Naive thymus-derived CD4-positive, alpha-beta T cell (primary cell): ENCODE data around the gene SLC37A1. TPM values are rescaled to one million over a fixed set of nuclear protein-coding genes. Genes with fewer than 3 reads are reported as not detected.
A peak's percentile ranks its signal among the peaks of the same experiment; 100 is the strongest.
"Not testable (repeated sequence)": the region's sequence is repeated elsewhere in the genome, so short reads cannot be mapped to it uniquely, and the experiment has no call there.

Source experiments
- ATAC-seq: fragments of 150-1000 bp; cut with Tn5 transposase; 2 replicates; pipeline ENCODE4 v1.10.0; 2021; ENCODE audit warnings: mild to moderate bottlenecking, moderate library complexity
- CTCF ChIA-PET: fragments of 350-600 bp; sonication (Branson Sonifier 250); formaldehyde crosslinking; loops from one replicate; lab custom pipeline; 2021; ENCODE audit warnings: antibody characterized with exemption; lab: Charles Lee
- POLR2A ChIA-PET: fragments of 350-600 bp; sonication (Branson Sonifier 250); formaldehyde crosslinking; loops from one replicate; lab custom pipeline; 2021; ENCODE audit warnings: antibody characterized with exemption, inconsistent platforms; lab: Charles Lee
- DNase-seq, 9 donors: peaks; one replicate each; pipeline versions ENCODE4 v3.0.0 to v3.0.0-alpha.2; 2020 to 2022; ENCODE audit warnings: mixed read lengths in 1 of 9
- H3K27ac ChIP-seq: one replicate; pipeline ENCODE4 v1.7.0; 2013; ENCODE audit warnings: mild to moderate bottlenecking, low read depth, low read length, moderate library complexity
- H3K27me3 ChIP-seq, 2 donors: one replicate each; pipeline ENCODE4 v1.7.0; 2013; ENCODE audit warnings: low read length in 2 of 2, mild to moderate bottlenecking in 2 of 2, moderate library complexity in 2 of 2; ENCODE audit not compliant: control insufficient read depth in 2 of 2, insufficient read depth in 2 of 2
- H3K36me3 ChIP-seq, 3 experiments: 1 replicate in 2 of 3; 2 replicates in 1 of 3; pipeline ENCODE4 v1.7.0; 2013; ENCODE audit warnings: low read length in 3 of 3, mild to moderate bottlenecking in 3 of 3, moderate library complexity in 1 of 3; ENCODE audit not compliant: insufficient read depth in 3 of 3, control insufficient read depth in 2 of 3
- H3K4me1 ChIP-seq, 2 donors: one replicate each; pipeline ENCODE4 v1.7.0; 2013; ENCODE audit warnings: low read length in 2 of 2, mild to moderate bottlenecking in 2 of 2, moderate library complexity in 1 of 2; ENCODE audit not compliant: control insufficient read depth in 2 of 2, insufficient read depth in 2 of 2
- H3K4me3 ChIP-seq: 2 replicates; pipeline ENCODE4 v1.7.0; 2013; ENCODE audit warnings: mild to moderate bottlenecking, low read length
- H3K9me3 ChIP-seq, 3 experiments: 1 replicate in 2 of 3; 2 replicates in 1 of 3; pipeline ENCODE4 v1.7.0; 2013; ENCODE audit warnings: low read length in 3 of 3; ENCODE audit not compliant: control insufficient read depth in 2 of 3
- H3K27ac Mint-ChIP-seq, 9 donors: one replicate each; pipeline ENCODE4 v1.8.0; 2020 to 2022; ENCODE audit warnings: mixed read lengths in 9 of 9, mild to moderate bottlenecking in 8 of 9, moderate library complexity in 5 of 9, inconsistent platforms in 2 of 9
- H3K27me3 Mint-ChIP-seq, 5 donors: one replicate each; pipeline ENCODE4 v1.8.0; 2021 to 2022; ENCODE audit warnings: mixed read lengths in 5 of 5, mild to moderate bottlenecking in 1 of 5
- H3K36me3 Mint-ChIP-seq, 5 donors: one replicate each; pipeline ENCODE4 v1.8.0; 2020 to 2022; ENCODE audit warnings: mixed read lengths in 5 of 5, mild to moderate bottlenecking in 3 of 5, inconsistent platforms in 1 of 5
- H3K4me1 Mint-ChIP-seq, 7 donors: one replicate each; pipeline ENCODE4 v1.8.0; 2020 to 2022; ENCODE audit warnings: mixed read lengths in 7 of 7, mild to moderate bottlenecking in 3 of 7, inconsistent platforms in 1 of 7
- H3K4me3 Mint-ChIP-seq, 10 donors: one replicate each; pipeline ENCODE4 v1.8.0; 2020 to 2022; ENCODE audit warnings: mild to moderate bottlenecking in 10 of 10, mixed read lengths in 10 of 10, moderate library complexity in 6 of 10, inconsistent platforms in 2 of 10
- H3K9me3 Mint-ChIP-seq, 11 donors: one replicate each; pipeline ENCODE4 v1.8.0; 2020 to 2022; ENCODE audit warnings: mixed read lengths in 11 of 11, mild to moderate bottlenecking in 4 of 11, inconsistent platforms in 1 of 11, moderate library complexity in 1 of 11
- intact Hi-C, 2 donors: fragments of 100-400 bp; cut with micrococcal nuclease; formaldehyde crosslinking; loops; one replicate each; pipeline ENCODE4 v1.15.1; 2023
- polyA plus RNA-seq, 2 donors: library from polyadenylated mRNA; unstranded; fragments of 300-500 nt; fragmentation: Illumina TruSeq; gene quantifications; one replicate each; pipeline ENCODE4 v1.2.3, GENCODE V29; 2021
- total RNA-seq, 6 experiments: library from RNA in 5 of 6; stranded (reverse) in 5 of 6; gene quantifications; 1 replicate in 5 of 6; 2 replicates in 1 of 6; pipeline ENCODE4 v1.2.3 and lab custom pipeline; 2021 to 2026

The SLC37A1 gene
- total and polyA plus RNA-seq, 7 experiments from 2014 or later = 4.4 to 23.2 (median 15.8) TPM

DNA sequence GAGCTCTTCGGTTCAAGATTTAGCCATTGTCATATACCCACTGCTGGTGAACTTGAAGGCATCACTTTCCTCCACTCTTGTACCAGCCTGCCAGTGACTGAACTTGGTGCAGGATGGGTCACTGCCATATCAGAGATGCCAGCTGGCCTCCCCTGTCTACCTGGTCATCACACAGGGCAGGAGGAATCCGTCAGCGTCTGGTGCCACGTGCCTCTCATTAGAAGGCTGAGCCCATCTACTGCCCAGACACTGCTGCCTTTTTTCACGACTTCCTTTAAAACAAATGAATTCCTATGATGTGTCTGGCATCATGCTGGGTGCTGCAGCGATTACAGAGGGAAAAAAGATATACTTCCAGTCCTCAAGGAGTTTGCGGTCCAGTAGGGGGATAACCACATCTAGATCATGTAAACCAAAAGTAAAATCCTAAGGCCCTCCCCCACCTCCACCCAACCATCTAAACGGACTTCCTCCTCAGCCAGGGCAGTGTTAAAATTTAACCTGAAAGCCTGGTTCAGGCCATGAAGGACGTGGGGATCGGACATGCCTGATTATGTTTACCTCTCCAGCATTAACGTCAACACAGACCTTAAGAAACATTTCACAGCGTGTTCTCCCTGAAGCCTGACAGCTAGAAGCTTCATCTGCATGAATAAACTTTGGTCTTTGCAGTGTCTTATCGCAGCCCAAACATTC lies 110.6 kb downstream of the SLC37A1 start:
- H3K36me3 ChIP-seq = no peaks in the 10 kb centered on the region
- Mint-ChIP-seq H3K27ac (peak overlapping the region in 3 of 9 donors; percentile 18 to 40 (median 26)), H3K9me3 (no peaks in the 10 kb centered on the region), H3K27me3 (peaks cover 0 to 44% (median 0%) of the 10 kb centered on the region in 5 donors), H3K4me3 (no peak overlapping the region), H3K4me1 (peaks cover 0 to 7% (median 0%) of the 10 kb centered on the region in 7 donors), H3K36me3 (no peaks in the 10 kb centered on the region)
- no peak overlapping the region for H3K27ac ChIP-seq
- no peaks in the 10 kb centered on the region for H3K9me3 ChIP-seq
- ATAC-seq = no peak
- POLR2A ChIA-PET = no interaction called here
- no peaks in the 10 kb centered on the region for H3K27me3 ChIP-seq
- H3K4me1 ChIP-seq = no peaks in the 10 kb centered on the region
- no peak overlapping the region for H3K4me3 ChIP-seq
- no peak for DNase-seq
- CTCF ChIA-PET = no interaction called here
- intact Hi-C loops = no loop called here

DNA sequence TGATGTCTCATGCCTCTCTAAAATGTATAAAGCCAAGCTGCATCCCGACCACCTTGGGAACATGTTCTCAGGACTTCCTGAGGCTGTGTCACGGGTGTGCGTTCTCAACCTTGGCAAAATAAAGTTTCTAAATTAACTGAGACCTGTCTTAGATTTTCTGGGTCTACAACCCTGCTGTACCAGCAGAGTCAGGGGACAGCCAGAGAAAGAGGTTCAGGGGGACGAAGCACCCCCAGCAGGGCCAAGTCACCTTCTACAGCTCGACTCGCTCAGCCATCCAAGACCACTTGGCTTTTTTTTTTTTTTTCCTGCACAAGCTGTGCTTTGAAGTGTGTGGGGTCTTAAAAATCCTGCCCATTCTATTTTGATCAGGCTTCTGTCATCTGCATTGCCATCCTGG lies 111.3 kb downstream of the SLC37A1 start:
- Mint-ChIP-seq H3K4me3 (no peak overlapping the region), H3K27me3 (peaks cover 0 to 44% (median 0%) of the 10 kb centered on the region in 5 donors), H3K9me3 (no peaks in the 10 kb centered on the region), H3K27ac (peak overlapping the region in 1 of 9 donors; percentile 40), H3K4me1 (peaks cover 0 to 7% (median 0%) of the 10 kb centered on the region in 7 donors), H3K36me3 (no peaks in the 10 kb centered on the region)
- Histone ChIP-seq H3K27me3 (no peaks in the 10 kb centered on the region), H3K9me3 (no peaks in the 10 kb centered on the region), H3K36me3 (no peaks in the 10 kb centered on the region), H3K4me1 (peaks cover 0 to 1% of the 10 kb centered on the region in 2 donors), H3K27ac (no peak overlapping the region), H3K4me3 (no peak overlapping the region)
- CTCF ChIA-PET = no interaction called here
- DNase-seq (no peak), ATAC-seq (no peak)
- intact Hi-C loops = no loop called here
- POLR2A ChIA-PET = interaction anchor here (0.7 kb wide), 1 partner anchor 118 kb away, joined by 3 read pairs; no protein-coding TSS in a partner anchor

GRCh38 chr21:42626171-42626570 lies 112.5 kb downstream of the SLC37A1 start:
- CTCF ChIA-PET = no interaction called here

DNA sequence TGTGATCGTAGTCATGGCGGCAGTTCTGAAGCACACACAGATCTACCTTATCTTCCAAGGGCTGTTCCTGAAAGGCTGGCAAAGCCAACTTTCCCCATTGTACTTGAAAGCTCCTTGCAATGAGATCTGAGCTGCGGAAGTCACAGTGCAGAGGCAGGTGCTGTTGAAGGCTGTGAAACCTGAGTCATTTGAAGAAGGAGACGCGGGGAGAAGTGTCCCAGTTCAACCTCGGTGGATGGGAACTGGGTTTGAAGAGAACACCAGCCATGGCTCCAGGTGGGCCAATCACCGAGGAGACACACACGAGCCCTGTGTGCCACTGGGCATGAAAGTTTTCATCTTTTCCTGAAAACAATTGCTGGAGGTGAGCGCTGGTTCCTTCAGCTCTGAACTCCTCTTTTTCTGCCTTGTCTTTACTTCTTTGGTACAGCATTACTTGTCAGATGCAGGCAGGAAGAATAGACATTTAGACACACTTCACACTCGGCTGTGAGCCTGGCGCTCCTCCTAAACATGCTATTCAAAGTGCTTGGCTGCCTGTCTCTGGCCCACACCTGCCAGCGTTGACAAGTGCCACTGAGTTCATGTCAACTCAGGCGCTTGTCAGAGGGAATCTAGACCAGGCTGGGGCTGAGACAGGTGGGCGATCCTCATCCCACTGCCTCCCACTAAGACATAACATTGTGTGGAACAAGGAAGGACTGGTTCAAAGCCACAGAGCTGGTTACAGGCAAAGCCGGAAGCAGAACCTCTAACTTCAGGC lies 114.1 kb downstream of the SLC37A1 start:
- H3K4me3 Mint-ChIP-seq = no peak overlapping the region
- Histone ChIP-seq H3K4me1 (peaks cover 0 to 11% of the 10 kb centered on the region in 2 donors), H3K4me3 (no peak overlapping the region), H3K27ac (no peak overlapping the region), H3K27me3 (no peaks in the 10 kb centered on the region), H3K36me3 (no peaks in the 10 kb centered on the region), H3K9me3 (no peaks in the 10 kb centered on the region)
- peak overlapping the region in 1 of 9 donors; percentile 13 for H3K27ac Mint-ChIP-seq
- ChIA-PET CTCF (no interaction called here), POLR2A (no interaction called here)
- intact Hi-C loops = no loop called here
- peaks cover 0 to 24% (median 0%) of the 10 kb centered on the region in 5 donors for H3K27me3 Mint-ChIP-seq
- ATAC-seq (no peak), DNase-seq (no peak)
- H3K4me1 Mint-ChIP-seq = peaks cover 0 to 8% (median 0%) of the 10 kb centered on the region in 7 donors
- no peaks in the 10 kb centered on the region for H3K36me3 Mint-ChIP-seq
- no peaks in the 10 kb centered on the region for H3K9me3 Mint-ChIP-seq

More at GRCh38 chr21:42626171-42626570, 112.5 kb downstream of the SLC37A1 start:
- ATAC-seq (no peak), DNase-seq (no peak)
- Mint-ChIP-seq H3K27me3 (peaks cover 0 to 37% (median 0%) of the 10 kb centered on the region in 5 donors), H3K4me1 (peaks cover 0 to 7% (median 0%) of the 10 kb centered on the region in 7 donors), H3K36me3 (no peaks in the 10 kb centered on the region), H3K9me3 (no peaks in the 10 kb centered on the region), H3K27ac (no peak overlapping the region), H3K4me3 (no peak overlapping the region)
- no peaks in the 10 kb centered on the region for H3K36me3 ChIP-seq
- no peak overlapping the region for H3K4me3 ChIP-seq
- H3K27me3 ChIP-seq = no peaks in the 10 kb centered on the region
- H3K4me1 ChIP-seq = peaks cover 0 to 6% of the 10 kb centered on the region in 2 donors
- H3K9me3 ChIP-seq = no peaks in the 10 kb centered on the region
- intact Hi-C loops = no loop called here
- H3K27ac ChIP-seq = no peak overlapping the region
- POLR2A ChIA-PET = no interaction called here

- H3K36me3 ChIP-seq, H3K36me3 Mint-ChIP-seq, H3K27ac ChIP-seq, POLR2A ChIA-PET, H3K9me3 Mint-ChIP-seq, H3K27ac Mint-ChIP-seq, ATAC-seq, DNase-seq, H3K4me3 ChIP-seq, H3K27me3 ChIP-seq, H3K9me3 ChIP-seq, H3K4me3 Mint-ChIP-seq, CTCF ChIA-PET, intact Hi-C loops, H3K4me1 Mint-ChIP-seq: not testable (repeated sequence)
- H3K27me3 Mint-ChIP-seq = peaks cover 0 to 23% (median 0%) of the 10 kb centered on the region in 5 donors
- H3K4me1 ChIP-seq = peaks cover 0 to 11% of the 10 kb centered on the region in 2 donors
Observed at GRCh38 chr21:42628466-42629061, 114.9 kb downstream of the SLC37A1 start.

DNA sequence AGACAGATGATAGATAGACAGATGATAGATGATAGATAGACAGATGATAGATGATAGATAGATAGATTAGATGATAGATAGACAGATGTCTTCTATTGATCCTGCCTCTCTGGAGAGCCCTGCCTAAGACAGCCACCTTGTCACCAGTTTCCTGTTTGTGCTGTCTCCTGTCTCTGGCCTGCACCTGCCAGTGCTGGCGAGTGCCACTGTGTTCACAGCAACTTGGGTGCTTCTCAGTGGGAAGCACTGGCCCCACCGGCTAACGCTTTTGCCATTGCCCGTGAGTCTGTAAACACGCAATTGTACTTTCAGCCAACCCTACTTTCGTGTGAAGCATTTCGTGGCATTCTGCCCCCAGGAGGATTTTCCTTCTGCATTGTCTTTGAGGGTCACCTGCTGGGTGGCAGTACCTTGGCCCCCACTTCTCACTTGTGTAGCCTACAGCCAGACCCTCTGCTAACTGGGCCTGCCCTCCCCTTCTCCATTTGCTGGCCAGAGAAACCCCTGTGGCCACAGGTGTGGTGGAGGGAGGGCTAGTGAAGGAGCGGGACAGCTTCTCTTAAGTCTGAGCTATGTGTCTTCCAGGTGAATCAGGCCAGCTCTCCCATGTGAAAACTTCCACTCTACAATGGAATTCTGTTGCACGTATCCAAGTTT lies 116.4 kb downstream of the SLC37A1 start:
- Mint-ChIP-seq H3K4me1 (peaks cover 0 to 8% (median 0%) of the 10 kb centered on the region in 7 donors), H3K9me3 (no peaks in the 10 kb centered on the region), H3K36me3 (no peaks in the 10 kb centered on the region), H3K27me3 (peaks cover 0 to 10% (median 0%) of the 10 kb centered on the region in 5 donors), H3K27ac (peak overlapping the region in 1 of 9 donors; percentile 14), H3K4me3 (no peak overlapping the region)
- ChIA-PET CTCF (no interaction called here), POLR2A (no interaction called here)
- no peaks in the 10 kb centered on the region for H3K27me3 ChIP-seq
- DNase-seq = no peak
- H3K9me3 ChIP-seq = no peaks in the 10 kb centered on the region
- H3K27ac ChIP-seq = no peak overlapping the region
- no peaks in the 10 kb centered on the region for H3K36me3 ChIP-seq
- no peak for ATAC-seq
- no peak overlapping the region for H3K4me3 ChIP-seq
- H3K4me1 ChIP-seq = peaks cover 0 to 11% of the 10 kb centered on the region in 2 donors
- intact Hi-C loops = no loop called here
